Fibroblast of pulmonary artery (primary cell): Measurements from ENCODE around the gene NAA10.

Experiments
- DNase-seq: peaks from one replicate; pipeline ENCODE4 v3.0.0-alpha.2; 2010; ENCODE audit warnings: low read depth
- H3K4me3 ChIP-seq: replicated peaks from 2 replicates; pipeline ENCODE4 v1.5.1; 2011; ENCODE audit warnings: low read depth, mild to moderate bottlenecking, control low read depth, low read length, moderate library complexity
- CTCF ChIP-seq: IDR thresholded peaks from 2 replicates; pipeline ENCODE4 v1.5.1; 2011; ENCODE audit warnings: mild to moderate bottlenecking, control low read depth, low read length, inconsistent platforms; ENCODE audit errors: missing control alignments

Gene NAA10

GRCh38 chrX:153927672-153927921 is 7.2 kb downstream of the NAA10 start:
- TF ChIP-seq CTCF = no peak
- peak overlapping the region; percentile 56 for H3K4me3 ChIP-seq
- no peak for DNase-seq

GRCh38 chrX:153926858-153927671 is 7.8 kb downstream of the NAA10 start:
- H3K4me3 ChIP-seq = peak overlapping the region; percentile 56
- no peak for TF ChIP-seq CTCF
- peak; percentile 57 for DNase-seq

GRCh38 chrX:153926552-153926857 is 8.3 kb downstream of the NAA10 start:
- no peak for DNase-seq
- no peak overlapping the region for H3K4me3 ChIP-seq

GRCh38 chrX:153925739-153926551 is 8.9 kb downstream of the NAA10 start, which contains the start of gene ARHGAP4:
TSS of gene ARHGAP4 (minus strand) at chrX:153926264. CDS start at chrX:153926202, 62 bp downstream.
- DNase-seq = no peak
- no peak for TF ChIP-seq CTCF
- peak within 1 kb of the TSS; percentile 56 for H3K4me3 ChIP-seq

More at GRCh38 chrX:153926552-153926857, 8.3 kb downstream of the NAA10 start:
- no peak for TF ChIP-seq CTCF

DNA sequence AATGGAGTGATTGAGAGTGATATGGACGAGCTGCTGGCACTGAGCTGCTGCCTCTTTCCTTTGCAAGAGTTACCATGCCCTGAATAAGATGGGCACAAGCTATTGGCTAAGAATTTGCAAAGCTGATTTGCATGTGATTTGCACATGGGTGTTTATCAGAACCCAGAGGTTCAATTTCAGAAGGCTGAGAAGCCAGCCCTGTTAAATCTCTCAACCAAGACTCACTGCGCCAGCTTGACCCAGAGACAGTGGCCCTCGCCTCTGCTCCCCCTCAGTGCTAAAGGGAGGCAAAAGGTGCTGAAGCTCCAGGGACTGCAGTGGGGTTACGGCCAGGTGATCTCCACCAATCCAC is 9.5 kb downstream of the NAA10 start:
- no peak for DNase-seq
- no peak for TF ChIP-seq CTCF
- H3K4me3 ChIP-seq = no peak overlapping the region

DNA sequence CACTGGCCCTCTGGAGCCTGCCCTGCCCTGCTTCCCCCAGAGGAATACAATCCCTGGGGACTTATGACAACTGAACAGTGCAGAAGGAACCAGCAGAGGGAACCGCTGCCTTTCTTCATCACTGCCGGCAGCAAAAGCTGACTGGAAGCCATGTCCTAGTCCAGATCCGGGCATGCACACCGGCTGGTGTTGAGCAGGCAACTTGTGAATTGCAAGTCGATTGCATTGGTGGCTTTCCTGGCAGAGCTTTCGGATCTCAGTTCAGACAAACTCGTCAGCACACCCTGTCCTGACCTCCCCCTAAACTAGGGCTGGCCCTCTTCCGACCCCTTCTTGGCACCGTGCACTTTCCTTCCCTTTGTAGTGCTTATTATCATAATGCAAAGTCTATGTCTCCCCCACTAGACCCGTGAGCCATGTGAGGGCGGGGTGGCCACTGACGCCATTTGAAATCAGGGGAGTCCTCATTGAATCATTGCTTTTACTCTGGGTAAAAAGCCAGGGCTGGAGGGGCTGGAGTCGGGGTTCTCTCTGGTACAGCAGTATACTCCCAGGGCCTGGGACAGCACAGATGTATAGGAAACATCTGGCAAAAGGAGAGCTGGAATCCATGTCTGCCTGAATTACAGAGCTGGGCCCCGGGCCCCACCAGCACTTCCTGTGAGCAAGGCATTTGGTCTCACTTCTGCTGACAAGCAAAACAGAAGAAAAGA is 10.5 kb downstream of the NAA10 start:
- peak; percentile 64 for DNase-seq
- H3K4me3 ChIP-seq = no peak overlapping the region
- TF ChIP-seq CTCF = peak; percentile 21
